ENCODE data around the gene WNK1.

WNK1 gene

GRCh38 chr12:777550-778047 lies 25.2 kb downstream of the WNK1 start:
- ChIA-PET CTCF (interaction anchor here (0.5 to 1.7 kb wide), 6 partner anchors 23 to 325 kb away, joined by 3 to 6 read pairs (median 4); no protein-coding TSS in a partner anchor), POLR2A (no interaction called here)
- peaks cover 53% of the 10 kb centered on the region for H3K4me1 ChIP-seq (ENCODE audit: control insufficient read depth, insufficient read depth, low read length)

More at GRCh38 chr12:777550-778047, 25.2 kb downstream of the WNK1 start:
- Histone ChIP-seq H3K9me3 (ENCODE audit: control insufficient read depth, insufficient read depth, low read depth, low read length) (no peaks in the 10 kb centered on the region), H3K4me3 (ENCODE audit: low read depth, low read length) (no peak overlapping the region), H3K36me3 (ENCODE audit: control insufficient read depth in 2 of 2, insufficient read depth in 1 of 2, low read length in 2 of 2) (no peaks in the 10 kb centered on the region; a peak in 1 of 3 replicates), H3K27ac (ENCODE audit: extremely low read depth, low read depth, low read length) (no peak overlapping the region)
- TF ChIP-seq ZBTB26 (tag by site-specific recombination; optimal IDR thresholded peaks at IDR 0.05) (no peak), ZNF175 (tag by site-specific recombination; IDR thresholded peaks at IDR 0.05) (no peak), ZNF664 (tag by site-specific recombination; IDR thresholded peaks at IDR 0.05) (peak; percentile 95), ZNF514 (tag by site-specific recombination; IDR thresholded peaks at IDR 0.05) (no peak), ZNF549 (tag by site-specific recombination; IDR thresholded peaks at IDR 0.05) (peak; percentile 72), PRDM2 (tag by site-specific recombination; IDR thresholded peaks at IDR 0.05; ENCODE audit: borderline replicate concordance) (no peak), ZNF248 (tag by site-specific recombination; IDR thresholded peaks at IDR 0.05) (no peak), ZNF157 (tag by site-specific recombination; IDR thresholded peaks at IDR 0.05) (no peak), ZNF518A (tag by site-specific recombination; conservative IDR thresholded peaks at IDR 0.05; ENCODE audit: low read depth) (no peak), PRDM10 (tag by site-specific recombination; IDR thresholded peaks at IDR 0.05) (no peak), ZNF777 (tag by site-specific recombination; IDR thresholded peaks at IDR 0.05; ENCODE audit: borderline replicate concordance) (no peak), ZNF24 (tag by site-specific recombination; IDR thresholded peaks at IDR 0.05) (no peak)

Measured in HEK293 (cell line).